H1 (cell line): ENCODE measurements around the gene CNNM3. TPM values are rescaled to one million over a fixed set of nuclear protein-coding genes. Genes with fewer than 3 reads are reported as not detected.

Experiments used
- CTCF ChIA-PET: fragments of 300-600 bp; sonication (Branson Sonifier 250); formaldehyde crosslinking; loops from one replicate; lab custom pipeline; 2021; ENCODE audit not compliant: partially characterized antibody; lab: Charles Lee
- POLR2A ChIA-PET: fragments of 300-600 bp; sonication (Branson Sonifier 250); formaldehyde crosslinking; loops from one replicate; lab custom pipeline; 2021; ENCODE audit warnings: inconsistent platforms; ENCODE audit not compliant: partially characterized antibody; lab: Charles Lee
- DNase-seq, 2 experiments: peaks; one replicate each; pipeline versions ENCODE4 v3.0.0 to v3.0.0-alpha.2; 2010 to 2022; ENCODE audit warnings: low spot score in 2 of 2, low read depth in 1 of 2, mixed read lengths in 1 of 2
- FAIRE-seq: peaks from 2 replicates; lab custom pipeline; 2011; peaks lifted over from hg19 to GRCh38; lab: Jason Lieb, UNC
- H2AFZ ChIP-seq: 2 replicates; pipeline ENCODE4 v1.8.1; 2012; ENCODE audit warnings: low read length, inconsistent platforms
- H2AK5ac ChIP-seq: 2 replicates; pipeline ENCODE4 v1.6.1; 2013; ENCODE audit warnings: low read depth, low read length
- H2BK120ac ChIP-seq: replicated peaks from 2 replicates; pipeline ENCODE3; 2013; ENCODE audit warnings: low read depth, low read length, inconsistent platforms
- H2BK12ac ChIP-seq: 2 replicates; pipeline ENCODE4 v1.6.1; 2013; ENCODE audit warnings: low read depth, low read length
- H2BK15ac ChIP-seq: 2 replicates; pipeline ENCODE4 v1.6.1; 2013; ENCODE audit warnings: low read length
- H2BK20ac ChIP-seq: 2 replicates; pipeline ENCODE4 v1.6.1; 2013; ENCODE audit warnings: low read length
- H2BK5ac ChIP-seq: 2 replicates; pipeline ENCODE4 v1.6.1; 2013; ENCODE audit warnings: low read depth, low read length
- H3K14ac ChIP-seq: 2 replicates; pipeline ENCODE4 v1.6.1; 2013; ENCODE audit warnings: inconsistent platforms; ENCODE audit not compliant: insufficient read length
- H3K18ac ChIP-seq: 2 replicates; pipeline ENCODE4 v1.6.1; 2013; ENCODE audit warnings: low read length; ENCODE audit errors: extremely low read depth
- H3K23ac ChIP-seq: 2 replicates; pipeline ENCODE4 v1.6.1; 2013; ENCODE audit warnings: inconsistent platforms; ENCODE audit not compliant: insufficient read length
- H3K23me2 ChIP-seq: 2 replicates; pipeline ENCODE4 v1.6.1; 2013; ENCODE audit warnings: low read depth, low read length
- H3K27ac ChIP-seq: 2 replicates; pipeline ENCODE4 v1.6.1; 2011; ENCODE audit warnings: low read depth, low read length, inconsistent platforms
- H3K27me3 ChIP-seq, 4 experiments: replicated peaks in 1 of 4; 1 replicate in 1 of 4; 2 replicates in 3 of 4; pipeline versions ENCODE4 v1.6.1 to v1.8.1; 2011 to 2013; ENCODE audit warnings: low read length in 3 of 4, mild to moderate bottlenecking in 3 of 4, inconsistent platforms in 2 of 4, mixed read lengths in 2 of 4, moderate library complexity in 1 of 4; ENCODE audit not compliant: control insufficient read depth in 3 of 4, insufficient read depth in 3 of 4; ENCODE audit errors: extremely low read depth in 1 of 4
- H3K36me3 ChIP-seq, 4 experiments: 2 replicates each; pipeline versions ENCODE4 v1.6.1 to v1.8.1; 2011 to 2013; ENCODE audit warnings: mild to moderate bottlenecking in 4 of 4, low read length in 3 of 4, moderate library complexity in 2 of 4, control low read depth in 1 of 4, inconsistent platforms in 1 of 4; ENCODE audit not compliant: insufficient read depth in 4 of 4, control insufficient read depth in 2 of 4
- H3K4ac ChIP-seq: replicated peaks from 2 replicates; pipeline ENCODE3; 2013; ENCODE audit warnings: low read length, low read depth, mixed read lengths, inconsistent platforms; ENCODE audit not compliant: insufficient read length
- H3K4me1 ChIP-seq, 4 experiments: replicated peaks in 1 of 4; 1 replicate in 1 of 4; 2 replicates in 3 of 4; pipeline versions ENCODE4 v1.6.1 to v1.8.1; 2011 to 2013; ENCODE audit warnings: low read length in 3 of 4, inconsistent platforms in 2 of 4, mixed read lengths in 1 of 4; ENCODE audit not compliant: insufficient read depth in 4 of 4, control insufficient read depth in 3 of 4
- H3K4me2 ChIP-seq, 2 experiments: 2 replicates each; pipeline versions ENCODE4 v1.6.1 to v1.8.1; 2011 to 2013; ENCODE audit warnings: low read depth in 2 of 2, low read length in 2 of 2, control low read depth in 1 of 2, inconsistent platforms in 1 of 2, mild to moderate bottlenecking in 1 of 2; ENCODE audit not compliant: insufficient read depth in 1 of 2
- H3K4me3 ChIP-seq, 4 experiments: fragments of 200-600, 300-600 bp in 1 of 4; sonication (generic), shearing (Covaris generic), sonication (Bioruptor Twin) in 1 of 4; 2 replicates each; pipeline versions ENCODE4 v1.5.1 to v1.8.1; 2011 to 2016; ENCODE audit warnings: low read length in 4 of 4, low read depth in 3 of 4, control low read depth in 2 of 4, inconsistent platforms in 2 of 4, mild to moderate bottlenecking in 2 of 4, mixed read lengths in 1 of 4, moderate library complexity in 1 of 4; ENCODE audit not compliant: insufficient read depth in 2 of 4; ENCODE audit errors: extremely low read depth in 1 of 4
- H3K56ac ChIP-seq: replicated peaks from 2 replicates; pipeline ENCODE3; 2013; ENCODE audit warnings: low read depth, mild to moderate bottlenecking, mixed read lengths, low read length, inconsistent platforms; ENCODE audit not compliant: insufficient read length
- H3K79me1 ChIP-seq: 2 replicates; pipeline ENCODE4 v1.6.1; 2013; ENCODE audit warnings: low read depth, low read length, control low read depth
- H3K79me2 ChIP-seq, 2 experiments: 2 replicates each; pipeline versions ENCODE4 v1.6.1 to v1.8.1; 2012 to 2013; ENCODE audit warnings: low read length in 2 of 2, mild to moderate bottlenecking in 2 of 2, inconsistent platforms in 1 of 2; ENCODE audit not compliant: insufficient read depth in 2 of 2, control insufficient read depth in 1 of 2
- H3K9ac ChIP-seq, 4 experiments: replicated peaks in 1 of 4; 1 replicate in 1 of 4; 2 replicates in 3 of 4; pipeline versions ENCODE4 v1.6.1 to v1.8.1; 2011 to 2013; ENCODE audit warnings: low read depth in 3 of 4, low read length in 3 of 4, control low read depth in 2 of 4, mild to moderate bottlenecking in 2 of 4, moderate library complexity in 2 of 4, inconsistent platforms in 1 of 4; ENCODE audit errors: extremely low read depth in 1 of 4
- H3K9me3 ChIP-seq, 2 experiments: 2 replicates each; pipeline versions ENCODE4 v1.6.1 to v1.8.1; 2012 to 2013; ENCODE audit warnings: mild to moderate bottlenecking in 2 of 2, moderate library complexity in 2 of 2, control low read depth in 1 of 2, inconsistent platforms in 1 of 2, low read depth in 1 of 2, low read length in 1 of 2, mixed read lengths in 1 of 2; ENCODE audit not compliant: insufficient read depth in 2 of 2
- H4K20me1 ChIP-seq, 2 experiments: replicated peaks in 1 of 2; 2 replicates each; pipeline versions ENCODE3 to v1.8.1; 2011 to 2013; ENCODE audit warnings: inconsistent platforms in 2 of 2, low read length in 2 of 2, mild to moderate bottlenecking in 1 of 2; ENCODE audit not compliant: insufficient read depth in 2 of 2, control insufficient read depth in 1 of 2
- H4K5ac ChIP-seq: 2 replicates; pipeline ENCODE4 v1.6.1; 2013; ENCODE audit warnings: low read length, low read depth, mixed read lengths, inconsistent platforms; ENCODE audit not compliant: insufficient read length
- H4K8ac ChIP-seq: 2 replicates; pipeline ENCODE4 v1.8.0; 2013; ENCODE audit warnings: mild to moderate bottlenecking, moderate library complexity, low read length, inconsistent platforms; ENCODE audit not compliant: insufficient read depth; ENCODE audit errors: extremely low read depth
- H4K91ac ChIP-seq: replicated peaks from 2 replicates; pipeline ENCODE3; 2013; ENCODE audit warnings: low read length, mixed read lengths, inconsistent platforms; ENCODE audit not compliant: insufficient read length
- ASH2L ChIP-seq: fragments of 200-600, 300-600 bp; sonication (generic); IDR thresholded peaks from one replicate; pipeline ENCODE4 v1.7.1; 2017; ENCODE audit warnings: low read length
- CHD1 ChIP-seq: IDR thresholded peaks from 2 replicates; pipeline ENCODE4 v1.6.1; 2012; ENCODE audit warnings: low read depth, low read length, improper control_type of control experiment
- CTCF ChIP-seq, 3 experiments: IDR thresholded peaks; 1 replicate in 2 of 3; 2 replicates in 1 of 3; pipeline versions ENCODE4 v1.5.1 to v1.6.1; 2011; ENCODE audit warnings: low read length in 3 of 3, mild to moderate bottlenecking in 3 of 3, inconsistent platforms in 2 of 3, low read depth in 1 of 3, moderate library complexity in 1 of 3; ENCODE audit not compliant: insufficient read depth in 1 of 3; ENCODE audit errors: control extremely low read depth in 1 of 3
- KDM4A ChIP-seq: IDR thresholded peaks from one replicate; pipeline ENCODE4 v1.7.1; 2012; ENCODE audit warnings: low read depth, mild to moderate bottlenecking, moderate library complexity, low read length, inconsistent platforms; ENCODE audit not compliant: severe bottlenecking
- RNF2 ChIP-seq: fragments of 200-900, 300-1000 bp; sonication (generic); IDR thresholded peaks from 2 replicates; pipeline ENCODE4 v1.7.1; 2016; ENCODE audit warnings: borderline replicate concordance, low read depth, mild to moderate bottlenecking, antibody characterized with exemption, low read length; ENCODE audit not compliant: poor library complexity, severe bottlenecking; ENCODE audit errors: missing control alignments
- RXRA ChIP-seq: IDR thresholded peaks from 2 replicates; pipeline ENCODE4 v1.6.1; 2011; ENCODE audit warnings: low read depth, mild to moderate bottlenecking, low read length, moderate library complexity; ENCODE audit not compliant: insufficient read depth
- TAF7 ChIP-seq: optimal IDR thresholded peaks from 2 replicates; pipeline ENCODE3; 2011; ENCODE audit warnings: low read depth, mild to moderate bottlenecking, inconsistent platforms, low read length, moderate library complexity, borderline replicate concordance
- WGBS, 2 experiments: shearing (Covaris generic) in 1 of 2; methylation state at CpG; one replicate each; pipeline versions ENCODE4 v1.1.6 to v1.1.7; 2013 to 2015; ENCODE audit warnings: low lambda C conversion rate in 2 of 2, mixed read lengths in 2 of 2, inconsistent platforms in 1 of 2, low coverage in 1 of 2, missing lambda C conversion rate in 1 of 2; ENCODE audit not compliant: insufficient replicate concordance in 2 of 2, insufficient coverage in 1 of 2, insufficient read length in 1 of 2; ENCODE audit errors: extremely low coverage in 1 of 2, missing lambda C conversion rate in 1 of 2; 5-methylcytosine and 5-hydroxymethylcytosine counted together
- polyA plus RNA-seq, 7 experiments: library from polyadenylated mRNA; depleted of rRNA in 3 of 7; stranded (reverse) in 5 of 7; unstranded in 2 of 7; fragments of >200 nt in 5 of 7; fragments of 200-250 nt in 2 of 7; gene quantifications; 1 replicate in 5 of 7; 2 replicates in 1 of 7; 4 replicates in 1 of 7; pipeline versions ENCODE4 v1.2.1 to v1.2.3, GENCODE V29; 2011 to 2013; ENCODE audit warnings: missing spikeins in 2 of 7, mixed read lengths in 2 of 7
- total RNA-seq: library from RNA; stranded (reverse); fragmentation: NEBNext Ultra II Directional; extraction: Animal tissue kit (Norgen Biotek cat#: 25700); gene quantifications from 2 replicates; pipeline ENCODE4 v1.2.1, GENCODE V29; 2021

Gene CNNM3
- total and polyA plus RNA-seq, 2 of the 8 experiments (the other 6 are each of a cell fraction or from before 2014, with no cell fraction given) = 29.1 to 29.2 TPM

DNA sequence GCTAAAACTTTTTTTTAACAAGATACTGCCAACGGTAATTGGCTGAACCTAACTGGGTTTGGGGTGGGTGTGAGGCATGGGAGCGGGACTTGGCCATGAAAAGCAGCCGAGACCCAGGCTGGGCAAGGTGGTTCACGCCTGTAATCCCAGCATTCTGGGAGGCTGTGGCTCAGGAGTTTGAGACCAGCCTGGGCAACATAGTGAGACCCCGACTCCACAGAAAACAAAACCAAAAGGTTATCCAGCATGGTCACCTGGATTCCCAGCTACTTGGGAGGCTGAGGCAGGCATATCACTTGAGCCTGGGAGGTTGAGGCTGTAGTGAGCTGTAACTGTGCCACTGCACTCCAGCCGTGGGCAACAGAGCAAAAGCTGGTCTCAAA is 64.8 kb downstream of the CNNM3 start:
- Histone ChIP-seq H3K9ac (no peak overlapping the region), H2AFZ (no peak overlapping the region), H3K4me2 (peak overlapping the region; percentile 49 to 74; a peak in 3 of 4 replicates), H2BK15ac (0 out of 2 replicates have a peak overlapping the region, but pooled peaks have one; percentile 61), H2BK12ac (peak overlapping the region; percentile 95; the same call in 1 of the 2 replicates), H3K27ac (no peak overlapping the region), H3K23me2 (peaks cover 2% of the 10 kb centered on the region; the same call in 1 of the 2 replicates), H3K27me3 (peaks cover 0 to 2% (median under 1%) of the 10 kb centered on the region in 4 experiments; a peak in 2 of 7 replicates), H3K79me1 (no peaks in the 10 kb centered on the region), H2BK5ac (peak overlapping the region; percentile 90), H3K4ac (no peak overlapping the region), H3K18ac (peak overlapping the region; percentile 96; the same call in 1 of the 2 replicates), H4K20me1 (no peaks in the 10 kb centered on the region), H3K4me1 (peaks cover 3 to 30% (median 21%) of the 10 kb centered on the region in 4 experiments), H2BK120ac (peak overlapping the region; percentile 74), H3K79me2 (no peaks in the 10 kb centered on the region), H3K56ac (no peak overlapping the region), H3K4me3 (peak overlapping the region in 1 of 4 experiments; percentile 36; a peak in 1 of 8 replicates), H4K8ac (peak overlapping the region; percentile 28; the same call in 1 of the 2 replicates), H2BK20ac (peak overlapping the region; percentile 88), H3K36me3 (no peaks in the 10 kb centered on the region), H4K5ac (peak overlapping the region; percentile 41), H3K9me3 (no peaks in the 10 kb centered on the region), H3K23ac (no peak overlapping the region), H3K14ac (no peak overlapping the region), H2AK5ac (no peak overlapping the region), H4K91ac (peak overlapping the region; percentile 92)
- WGBS, 2 experiments = 87% methylated on average over 5 of the region's 6 CpGs; no CpG with 5 or more reads in 1 of the 2 experiments
- CTCF ChIA-PET = interaction anchor here (0.6 to 4.1 kb wide), 7 partner anchors 7 to 112 kb away, joined by 4 to 27 read pairs (median 12); partner anchors contain the start of gene ANKRD39
- POLR2A ChIA-PET = interaction anchor here (0.6 to 4.9 kb wide), 7 partner anchors 8 to 40 kb away, joined by 3 to 25 read pairs (median 5); partner anchors contain the start of gene ANKRD39
- no peak for TF ChIP-seq RXRA
- no peak for TF ChIP-seq RNF2
- TF ChIP-seq ASH2L = no peak
- no peak for TF ChIP-seq TAF7
- no peak for TF ChIP-seq KDM4A
- TF ChIP-seq CHD1 = no peak
- TF ChIP-seq CTCF (IDR thresholded peaks at IDR 0.05; ENCODE audit: control extremely low read depth in 1 of 3, insufficient read depth in 1 of 3, low read depth in 1 of 3, low read length in 3 of 3) = no peak
- DNase-seq (no peak), FAIRE-seq (no peak)
